GM19438 (cell line): Measurements from ENCODE around the gene TAL1.
"Not testable (repeated sequence)": the region's sequence is repeated elsewhere in the genome, so short reads cannot be mapped to it uniquely, and the experiment has no call there.

Experiments used
- ATAC-seq: cut with Tn5 transposase; IDR thresholded peaks from one replicate; pipeline ENCODE4 v1.9.1; 2021; ENCODE audit warnings: low read depth; ENCODE audit not compliant: unreplicated experiment

The TAL1 gene

DNA sequence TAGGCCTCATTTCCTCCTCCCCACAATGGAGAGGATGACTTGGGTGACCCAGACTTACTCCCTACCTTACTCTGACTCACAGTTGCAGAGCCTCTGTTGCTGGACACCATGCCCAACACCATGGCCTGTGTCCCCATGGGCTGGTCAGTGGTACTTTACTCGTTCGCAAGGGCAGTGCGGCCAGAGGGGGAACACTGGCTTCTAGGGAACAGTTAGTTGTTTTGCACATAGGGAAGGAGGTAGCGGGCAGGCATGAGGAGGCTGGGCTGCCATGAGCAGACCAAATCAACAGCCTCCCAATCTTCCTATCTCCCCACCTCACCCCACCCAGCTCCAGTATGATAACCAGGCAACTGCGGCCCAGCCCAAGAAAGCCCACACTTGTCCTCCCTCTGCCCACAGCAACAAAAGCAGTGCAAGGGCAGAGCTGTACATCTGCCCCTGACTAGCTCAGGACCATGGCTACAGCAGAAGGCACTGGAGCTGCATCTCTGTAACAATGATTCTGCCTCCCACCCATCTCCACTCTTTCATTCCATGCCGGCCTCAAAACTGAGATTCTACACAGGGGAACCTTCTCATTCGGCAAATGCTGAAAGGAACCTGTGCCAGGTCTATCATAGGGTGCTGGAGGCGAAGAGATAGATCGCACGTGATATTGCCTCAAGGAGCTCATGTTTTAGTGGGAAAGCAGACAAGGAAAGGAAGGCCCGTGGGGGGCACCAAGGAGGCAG is 18.6 kb downstream of the TAL1 start:
- ATAC-seq: no peak

DNA sequence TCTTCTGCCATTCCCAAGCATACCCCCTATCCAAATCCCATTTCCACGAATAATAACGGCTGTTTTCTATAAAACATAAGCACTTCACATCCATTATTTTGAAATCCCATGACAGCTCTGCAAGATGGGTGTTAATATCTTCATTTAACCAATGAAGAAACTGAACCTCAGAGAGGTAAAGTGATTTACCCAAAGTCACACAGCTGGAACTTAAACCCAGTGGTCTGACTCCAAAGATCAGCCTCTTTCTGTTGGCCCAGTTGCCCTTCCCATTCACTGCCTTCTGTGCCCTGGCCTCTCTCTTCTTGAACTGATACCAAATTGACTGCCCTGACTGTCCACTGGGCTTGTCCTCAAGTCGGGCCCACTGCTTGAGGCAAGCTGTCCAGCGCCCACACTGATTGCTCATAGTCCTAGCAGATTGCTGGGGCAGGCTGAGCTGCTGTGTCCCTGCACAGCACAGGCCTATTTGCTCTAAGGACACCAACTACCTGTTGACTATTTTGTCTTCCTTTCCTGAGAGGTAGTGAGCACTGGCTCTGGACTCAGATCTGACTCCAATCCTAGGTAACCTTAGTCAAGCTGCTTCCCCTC is 19.3 kb downstream of the TAL1 start:
- ATAC-seq: no peak

DNA sequence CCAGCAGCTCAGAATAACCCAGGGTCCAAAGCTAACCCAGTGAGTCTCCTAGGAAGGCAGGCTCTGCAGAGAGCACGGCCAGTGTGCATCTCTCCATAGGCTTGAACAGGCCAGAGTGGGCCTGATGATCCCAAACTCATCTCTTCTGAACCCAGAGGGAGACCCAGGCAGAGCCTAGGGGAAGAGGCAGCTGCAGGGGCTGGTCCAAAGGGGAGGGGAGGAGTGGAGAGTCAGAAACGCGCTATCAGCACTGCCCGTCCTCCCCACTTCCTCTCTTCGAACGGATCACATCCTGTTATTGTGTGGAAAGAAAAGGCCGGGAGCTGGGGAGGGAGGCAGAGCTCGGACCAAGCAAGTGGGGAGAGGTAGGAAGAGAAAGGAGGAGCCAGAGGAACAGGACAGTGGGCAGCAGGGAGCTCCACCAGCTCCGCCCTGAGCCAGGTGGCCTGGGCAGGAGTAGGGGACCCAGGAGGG is 20.2 kb downstream of the TAL1 start:
- no peak for ATAC-seq

DNA sequence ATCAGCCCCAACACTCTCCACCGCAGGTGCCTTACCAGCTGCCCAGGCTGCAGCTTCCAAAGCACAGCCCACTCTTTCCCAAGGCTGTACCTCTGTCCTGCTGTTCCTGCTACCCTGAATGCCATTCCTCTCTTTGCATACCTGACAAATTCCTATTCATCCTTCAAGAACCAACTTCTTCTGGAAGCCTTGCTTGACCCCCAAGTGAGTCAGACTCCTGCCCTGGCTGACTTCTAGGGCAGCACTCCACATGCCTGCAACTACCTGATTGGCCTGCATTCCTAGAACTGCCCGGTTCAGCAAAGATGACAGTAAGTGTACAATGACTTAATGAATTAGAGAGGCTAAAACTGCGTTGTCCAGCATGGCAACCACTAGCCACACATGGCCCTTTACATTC is 21.4 kb downstream of the TAL1 start:
- ATAC-seq: no peak

DNA sequence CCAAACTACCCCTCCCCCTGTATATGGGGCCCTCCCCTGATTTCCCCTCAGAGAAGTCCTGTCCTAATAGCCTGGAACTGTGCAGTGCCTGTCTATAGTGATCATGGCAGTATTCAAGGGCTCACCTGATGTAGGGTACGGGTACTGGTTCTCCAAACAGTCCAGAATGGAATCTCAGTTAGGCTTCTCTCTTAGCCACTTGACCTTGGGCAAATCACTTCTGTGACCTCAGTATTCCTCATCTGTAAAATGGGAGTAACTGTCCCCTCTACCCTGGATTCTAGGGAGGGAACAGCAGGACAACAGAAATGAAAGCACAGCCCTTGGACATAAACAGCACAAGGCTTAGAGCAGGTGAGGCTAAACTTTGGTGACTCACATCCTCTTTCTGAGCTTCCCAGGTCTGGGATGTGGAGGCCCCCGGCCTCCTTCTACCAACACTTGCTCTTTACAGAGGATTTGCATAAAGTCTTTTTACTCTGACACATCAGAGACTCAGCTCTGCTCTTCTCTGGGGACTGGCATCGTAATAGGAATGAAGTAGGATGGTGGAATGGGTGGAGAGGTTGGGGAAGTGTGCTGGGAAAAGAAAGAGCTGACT is 22.2 kb downstream of the TAL1 start:
- ATAC-seq: no peak

DNA sequence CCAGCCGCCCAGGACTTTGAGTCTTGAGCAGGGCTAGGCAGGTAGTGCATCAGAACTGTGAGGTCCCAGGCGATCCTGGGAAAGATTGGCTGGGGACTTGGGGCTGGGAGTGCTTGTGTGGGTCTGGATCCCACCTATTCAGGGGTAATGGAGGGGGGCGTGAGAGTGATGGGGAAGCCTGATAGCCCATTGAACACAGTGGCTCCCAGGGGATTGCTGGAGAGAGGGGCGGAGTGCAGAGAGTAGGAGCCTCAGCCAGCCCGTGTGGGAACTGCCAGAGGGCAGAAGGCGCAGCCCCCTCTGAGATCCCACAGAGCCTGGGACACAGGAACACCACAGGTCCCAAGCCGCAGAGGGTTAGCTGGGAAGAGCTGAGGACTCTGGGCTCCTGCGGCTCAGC is 22.9 kb downstream of the TAL1 start:
- ATAC-seq: no peak

DNA sequence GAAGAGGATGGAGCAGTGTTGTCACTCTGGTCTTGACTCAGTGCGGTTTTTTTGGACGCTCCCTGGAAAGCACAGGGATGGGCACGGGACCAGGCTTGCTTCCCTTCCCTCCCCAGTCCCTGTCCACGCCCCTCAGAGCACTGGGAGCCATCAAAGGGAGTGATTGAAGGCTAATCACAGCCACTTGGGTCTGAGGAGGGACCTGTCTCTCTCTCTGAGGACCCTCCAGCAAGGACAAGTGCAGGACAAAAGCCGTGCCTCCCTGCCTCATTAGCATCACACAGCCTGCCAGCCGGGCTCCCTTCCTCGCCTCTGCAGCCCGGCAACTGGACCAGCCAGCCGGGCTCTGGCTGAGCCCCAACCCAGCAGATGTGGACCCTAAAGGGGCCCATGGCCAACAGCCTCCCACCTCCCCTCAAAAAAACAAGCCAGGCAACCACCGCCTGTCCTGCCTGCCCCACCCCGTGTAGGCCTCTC is 23.6 kb downstream of the TAL1 start:
- ATAC-seq: no peak

DNA sequence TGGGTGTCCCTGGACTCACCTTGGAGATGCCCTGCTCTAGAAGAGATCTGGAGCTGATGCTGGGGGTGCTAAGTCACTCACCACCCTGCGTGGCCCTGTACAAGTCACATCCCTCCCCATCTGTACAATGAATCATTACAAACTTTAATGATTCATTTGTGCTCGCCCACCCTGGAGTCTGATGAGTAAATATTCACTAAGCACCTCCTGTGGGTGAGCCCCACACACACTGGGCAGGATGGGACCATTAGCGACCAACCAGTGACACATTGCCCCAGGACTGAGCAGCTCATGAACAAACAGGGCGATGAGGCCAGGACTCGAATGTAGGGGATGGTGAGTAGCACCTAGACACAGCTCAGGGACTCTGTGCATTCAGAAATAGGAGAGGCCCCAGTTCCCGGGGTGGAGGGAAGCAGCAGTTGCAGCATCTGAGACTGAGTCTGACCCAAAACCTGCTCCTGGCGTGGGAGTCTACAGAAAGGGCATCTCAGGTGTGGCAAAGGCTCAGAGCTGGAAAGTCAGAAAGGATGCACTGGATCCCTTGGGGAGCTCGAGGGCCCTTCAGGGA is 24.1 kb downstream of the TAL1 start:
- no peak for ATAC-seq

DNA sequence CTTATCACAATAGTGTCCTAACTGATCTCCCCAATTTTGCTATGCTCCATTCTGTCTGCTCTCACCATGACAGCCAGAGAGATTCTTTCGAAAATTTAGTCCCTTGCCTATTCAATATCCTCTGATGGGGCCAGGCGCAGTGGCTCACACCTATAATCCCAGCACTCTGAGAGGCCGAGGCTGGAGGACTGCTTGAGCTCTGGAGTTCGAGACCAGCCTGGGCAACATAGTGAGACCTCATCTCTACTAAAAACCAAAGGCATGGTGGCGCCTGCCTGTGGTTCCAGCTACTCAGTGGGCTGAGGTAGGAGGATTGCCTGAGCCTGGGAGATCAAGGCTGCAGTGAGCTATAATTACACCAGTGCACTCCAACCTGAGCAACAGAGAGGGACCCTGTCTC is 26.1 kb downstream of the TAL1 start:
- no peak for ATAC-seq

DNA sequence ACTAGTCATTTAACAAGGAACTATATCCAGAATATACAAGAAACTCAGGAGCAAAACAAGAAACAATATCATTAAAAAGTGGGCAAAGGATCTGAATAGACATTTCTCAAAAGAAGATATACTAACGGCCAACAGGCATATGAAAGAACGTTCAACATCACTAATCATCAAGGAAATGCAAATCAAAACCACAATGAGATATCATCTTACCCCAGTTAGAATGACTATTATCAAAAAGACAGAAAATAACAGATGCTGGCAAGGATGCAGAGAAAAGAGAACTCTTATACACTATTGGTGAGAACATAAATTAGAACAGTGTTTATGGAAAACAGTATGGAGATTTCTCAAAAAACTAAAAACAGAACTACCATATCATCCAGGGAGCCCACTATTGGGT is 28.5 kb downstream of the TAL1 start:
- not testable (repeated sequence) for ATAC-seq

DNA sequence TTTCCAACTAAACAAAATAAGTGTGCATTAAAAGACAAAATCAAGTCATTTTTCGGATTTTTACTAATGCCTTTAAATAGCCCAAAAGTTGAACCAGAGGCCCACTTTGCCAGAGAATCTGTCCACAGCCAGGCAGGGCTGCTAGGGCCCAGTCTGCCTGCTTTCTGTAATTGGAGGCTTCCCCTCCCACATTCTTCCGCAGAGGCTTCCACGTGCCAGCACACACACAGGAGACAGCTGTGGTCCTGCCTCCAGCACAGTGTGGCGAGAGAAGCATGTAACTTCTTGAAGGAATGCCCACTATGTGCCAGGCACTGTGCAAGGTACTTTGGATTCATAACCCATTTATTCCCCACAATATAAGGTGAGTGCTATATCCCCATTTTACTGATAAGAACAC is 30.8 kb downstream of the TAL1 start:
- ATAC-seq: no peak

DNA sequence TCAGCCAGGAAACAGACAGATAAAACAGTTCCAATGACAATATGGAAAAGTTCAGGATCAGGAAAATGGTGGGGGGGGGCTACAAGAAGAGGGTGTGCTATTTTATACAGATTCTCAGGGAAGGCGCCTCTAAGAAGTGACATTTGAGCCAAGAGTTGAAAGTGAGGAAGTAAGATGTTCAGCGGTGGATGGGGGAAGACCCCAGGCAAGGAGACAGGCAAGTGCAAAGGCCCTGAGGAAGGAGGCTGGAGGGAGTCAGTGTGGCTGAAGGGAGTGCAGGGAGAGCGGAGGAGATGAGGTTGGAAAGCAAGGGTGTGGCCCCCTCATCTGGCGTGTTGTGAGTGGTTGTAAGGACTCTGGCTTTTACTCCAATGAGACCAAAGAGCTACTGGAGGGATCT is 33.8 kb downstream of the TAL1 start:
- ATAC-seq: no peak

DNA sequence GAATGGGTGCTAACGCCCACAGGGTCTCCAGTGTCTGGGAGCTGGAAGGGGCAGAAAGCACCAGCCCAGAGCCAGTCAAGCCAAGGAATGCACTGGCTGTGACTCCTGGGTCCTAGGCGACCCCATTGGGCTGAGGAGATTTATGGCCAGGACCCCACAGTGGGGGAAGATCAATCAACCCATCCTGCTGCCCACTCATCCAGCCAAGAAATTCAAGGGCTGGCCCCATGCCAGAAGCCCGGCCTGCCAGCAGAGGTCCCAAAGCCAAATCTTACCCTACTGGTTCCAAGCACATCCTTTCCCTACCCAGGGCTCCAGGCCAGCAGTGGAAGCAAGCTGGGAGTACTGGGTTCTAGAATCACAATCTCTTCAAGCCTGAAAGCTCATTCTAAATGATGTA is 35.4 kb downstream of the TAL1 start:
- no peak for ATAC-seq

DNA sequence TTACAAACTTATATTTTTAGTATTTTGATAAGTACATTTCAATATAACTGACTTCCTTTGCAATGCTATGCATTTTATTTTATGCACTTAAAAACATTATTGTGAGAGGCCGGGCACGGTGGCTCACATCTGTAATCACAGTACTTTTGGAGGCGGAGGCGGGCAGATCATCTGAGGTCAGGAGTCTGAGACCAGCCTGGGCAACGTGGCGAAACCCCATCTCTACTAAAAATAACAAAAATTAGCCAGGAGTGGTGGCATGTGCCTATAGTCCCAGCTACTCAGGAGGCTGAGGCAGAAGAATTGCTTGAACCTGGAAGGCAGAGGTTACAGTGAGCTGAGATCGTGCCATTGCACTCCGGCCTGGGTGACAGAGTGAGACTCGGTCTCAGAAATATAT is 36.0 kb downstream of the TAL1 start:
- not testable (repeated sequence) for ATAC-seq

DNA sequence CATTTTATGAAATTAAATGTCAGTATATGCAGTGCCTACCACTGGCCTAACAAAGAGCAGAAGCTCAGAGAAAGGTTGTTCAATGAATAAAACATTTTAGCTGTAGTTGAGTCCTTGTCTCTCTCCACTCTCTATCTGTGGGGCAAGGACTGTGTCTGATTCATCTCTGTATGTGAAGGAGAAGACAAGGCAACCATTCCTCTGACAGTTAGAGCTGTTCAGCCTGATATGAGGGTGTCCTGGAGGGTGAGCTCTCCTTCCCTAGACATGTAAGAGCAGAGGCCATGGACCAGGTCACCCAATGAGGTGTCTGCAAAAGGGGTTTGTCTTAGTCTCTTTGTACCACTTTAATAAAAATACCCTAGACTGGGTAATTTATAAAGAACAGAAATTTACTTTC is 37.7 kb downstream of the TAL1 start:
- no peak for ATAC-seq

DNA sequence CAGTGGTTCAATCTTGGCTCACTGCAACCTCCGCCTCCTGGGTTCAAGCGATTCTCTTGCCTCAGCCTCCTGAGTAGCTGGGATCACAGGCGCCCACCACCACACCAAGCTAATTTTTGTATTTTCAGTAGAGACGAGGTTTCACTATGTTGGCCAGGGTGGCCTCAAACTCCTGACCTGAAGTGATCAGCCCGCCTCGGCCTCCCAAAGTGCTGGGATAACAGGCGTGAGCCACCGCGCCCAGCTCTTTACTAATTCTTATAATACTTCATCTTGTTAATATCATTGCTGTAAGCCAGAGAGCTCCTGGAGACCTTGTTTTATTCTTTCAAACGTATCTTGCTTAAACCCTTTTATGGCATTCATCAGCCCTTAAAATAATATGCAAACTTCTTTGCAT is 38.5 kb downstream of the TAL1 start:
- ATAC-seq: not testable (repeated sequence)

DNA sequence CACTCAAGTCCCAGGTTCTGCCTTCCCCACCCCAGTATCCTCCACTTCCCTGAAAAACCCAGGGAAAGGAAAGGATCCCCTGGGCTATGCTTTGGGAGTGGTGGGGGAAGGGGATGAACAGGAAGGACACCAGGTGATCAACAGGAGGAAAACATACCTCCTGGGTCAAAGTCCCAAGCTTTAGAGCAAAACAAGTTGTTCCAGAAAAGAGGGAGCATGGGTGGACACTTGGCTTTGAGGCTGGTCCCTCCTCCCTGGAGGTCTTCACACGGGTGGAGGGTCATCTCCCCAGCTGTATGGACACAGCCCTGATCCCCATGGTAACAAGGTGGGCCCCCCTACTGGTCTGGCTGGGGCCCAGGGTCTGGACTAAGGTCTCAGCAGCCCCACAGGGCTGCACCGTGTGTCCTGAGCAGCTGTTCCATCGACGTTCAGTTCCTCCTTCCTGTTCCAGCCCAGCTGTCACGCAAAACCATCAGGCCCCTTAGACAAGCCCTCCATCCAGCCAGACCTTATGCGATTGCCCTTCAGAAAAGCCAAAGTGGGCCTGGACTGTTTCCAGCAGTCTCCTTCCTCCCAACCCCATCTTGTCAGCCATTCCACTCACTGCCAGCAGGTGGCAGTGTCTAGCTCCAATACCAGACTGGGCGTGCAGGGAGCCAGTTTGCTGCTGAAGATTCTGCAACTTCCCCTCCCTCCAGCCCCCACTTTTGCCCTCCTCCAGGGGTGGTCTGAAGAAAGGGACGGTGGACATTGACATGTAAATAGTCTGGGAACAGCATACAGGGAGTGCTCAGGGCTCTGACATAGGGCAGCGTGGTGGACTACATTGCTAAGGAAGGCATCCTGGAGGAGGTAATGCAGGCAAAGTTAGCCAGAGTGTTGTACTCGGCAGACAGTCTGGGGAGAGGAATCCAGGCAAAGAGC is 39.3 kb downstream of the TAL1 start:
- no peak for ATAC-seq

DNA sequence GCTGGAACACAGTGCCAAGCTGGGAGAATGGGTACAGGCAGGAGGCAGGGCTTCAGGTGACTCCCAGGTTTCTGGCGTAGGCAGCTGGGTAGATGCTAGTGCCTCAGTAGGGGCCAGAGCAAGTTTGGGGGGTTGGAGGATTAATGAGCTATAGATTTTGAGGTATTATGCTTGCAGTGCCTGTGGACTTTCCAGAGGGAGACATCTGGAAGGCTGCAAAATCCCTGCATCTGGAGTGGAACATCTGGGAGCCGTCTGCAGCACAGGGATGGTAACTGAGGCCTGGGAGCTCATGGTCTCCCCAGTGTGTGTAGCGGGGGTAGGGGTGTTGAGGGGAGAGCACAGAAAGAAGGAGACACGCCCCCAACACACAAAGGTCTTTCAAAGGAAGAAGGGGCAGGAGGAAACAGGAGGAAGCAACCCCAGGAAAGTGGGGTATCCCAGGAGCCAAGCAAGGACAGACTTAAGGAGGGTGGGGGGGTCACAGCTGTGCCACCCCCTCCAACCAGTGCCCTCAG is 40.0 kb downstream of the TAL1 start:
- ATAC-seq: no peak

DNA sequence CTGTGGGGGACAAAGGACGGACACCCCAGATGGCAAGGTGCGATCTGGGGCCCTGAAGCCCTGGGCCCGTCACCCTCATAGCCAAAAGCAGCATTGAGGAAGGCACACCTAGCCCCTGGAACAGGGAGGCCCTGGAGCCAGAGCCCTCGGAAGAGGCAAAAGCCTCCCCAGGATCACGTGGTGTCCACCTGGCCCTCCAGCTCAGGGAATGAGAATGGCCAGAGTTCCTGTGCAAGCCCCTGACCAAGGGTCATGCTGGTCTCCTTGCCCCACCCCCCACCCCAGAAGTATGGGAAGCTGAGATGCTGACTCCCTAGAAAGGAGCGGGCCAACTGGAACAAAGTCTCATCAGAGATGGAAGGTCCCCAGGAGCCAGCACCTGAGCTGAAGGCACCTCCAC is 41.2 kb downstream of the TAL1 start:
- no peak for ATAC-seq

DNA sequence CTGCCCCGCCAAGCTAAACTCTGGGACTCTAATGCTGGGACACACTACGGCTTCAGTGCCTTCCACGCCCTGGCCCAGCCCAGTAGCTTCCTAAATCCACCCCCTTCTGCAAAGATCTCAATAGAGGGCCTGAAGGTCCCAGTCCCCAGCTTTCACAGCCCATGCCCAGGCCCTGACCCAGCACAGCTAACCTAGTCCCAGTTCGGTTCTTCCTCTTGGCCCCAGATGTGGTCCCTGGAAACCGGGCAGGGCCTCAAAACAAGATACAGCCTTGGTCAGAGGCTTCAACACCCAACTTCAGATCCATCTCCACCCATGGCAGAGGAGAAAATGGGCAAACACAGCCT is 41.5 kb downstream of the TAL1 start:
- ATAC-seq: no peak
